A549 (cell line): Measurements from ENCODE around the gene STRADB. TPM values are rescaled to one million over a fixed set of nuclear protein-coding genes. Genes with fewer than 3 reads are reported as not detected.

Experiments used
- ATAC-seq, 2 experiments: fragments of 200-7000 bp in 1 of 2; fragments of >200 bp in 1 of 2; cut with Nextera tagmentation in 1 of 2; cut with Tn5 transposase in 1 of 2; 3 replicates each; pipeline versions ENCODE4 v1.8.0 to v1.9.1; 2018 to 2020; ENCODE audit warnings: mild to moderate bottlenecking in 1 of 2, moderate library complexity in 1 of 2
- CTCF ChIA-PET: fragments of 300-600 bp; sonication (Branson Sonifier 250); formaldehyde crosslinking; extraction: SDS; loops from one replicate; lab custom pipeline; 2021; ENCODE audit warnings: antibody characterized with exemption, inconsistent platforms; lab: Yijun Ruan, JAX
- POLR2A ChIA-PET: fragments of 350-600 bp; formaldehyde crosslinking; extraction: SDS; loops from one replicate; lab custom pipeline; 2021; ENCODE audit warnings: antibody characterized with exemption, inconsistent platforms; lab: Yijun Ruan, JAX
- DNase-seq, 2 experiments: peaks; one replicate each; pipeline versions ENCODE4 v3.0.0 to v3.0.0-alpha.2; 2011 to 2016; ENCODE audit warnings: low read depth in 1 of 2, low spot score in 1 of 2
- FAIRE-seq: peaks from 2 replicates; lab custom pipeline; 2011; peaks lifted over from hg19 to GRCh38; lab: Jason Lieb, UNC
- H3K27ac ChIP-seq, 2 experiments: fragments of >200 bp; sonication (Bioruptor Twin); formaldehyde crosslinking; 3 replicates each; pipeline ENCODE4 v1.5.1; 2016 to 2017
- H3K4me1 ChIP-seq: fragments of >200 bp; sonication (Bioruptor Twin); formaldehyde crosslinking; 3 replicates; pipeline ENCODE4 v1.6.1; 2016
- H3K4me2 ChIP-seq: fragments of >200 bp; sonication (Bioruptor Twin); formaldehyde crosslinking; 3 replicates; pipeline ENCODE4 v1.6.1; 2016
- H3K4me3 ChIP-seq: fragments of >200 bp; sonication (Bioruptor Twin); formaldehyde crosslinking; 3 replicates; pipeline ENCODE4 v1.5.1; 2016
- H3K9me3 ChIP-seq: fragments of >200 bp; sonication (Bioruptor Twin); formaldehyde crosslinking; 3 replicates; pipeline ENCODE4 v1.6.1; 2016
- CEBPB ChIP-seq, 2 experiments: fragments of >200 bp in 1 of 2; sonication (Bioruptor Twin) in 1 of 2; formaldehyde crosslinking in 1 of 2; IDR thresholded peaks; 2 replicates each; pipeline ENCODE4 v1.6.1; 2012 to 2016
- EP300 ChIP-seq, 2 experiments: fragments of >200 bp; sonication (Bioruptor Twin); formaldehyde crosslinking; IDR thresholded peaks; 2 replicates in 1 of 2; 3 replicates in 1 of 2; pipeline ENCODE4 v1.6.1; 2016 to 2017
- FOXS1 ChIP-seq: fragments of 250-450 bp; sonication (Bioruptor Pico); IDR thresholded peaks from 2 replicates; pipeline ENCODE4 v1.5.0; 2020; ENCODE audit warnings: mild to moderate bottlenecking, moderate library complexity
- GATA3 ChIP-seq: IDR thresholded peaks from 2 replicates; pipeline ENCODE4 v1.6.1; 2012; ENCODE audit warnings: borderline replicate concordance
- HOXB13 ChIP-seq: fragments of 250-450 bp; sonication (Bioruptor Pico); IDR thresholded peaks from 2 replicates; pipeline ENCODE4 v1.5.0; 2020; ENCODE audit warnings: low read depth, mild to moderate bottlenecking, moderate library complexity
- HOXB5 ChIP-seq: fragments of 250-450 bp; sonication (Bioruptor Pico); IDR thresholded peaks from 2 replicates; pipeline ENCODE4 v1.5.0; 2020; ENCODE audit warnings: mild to moderate bottlenecking, moderate library complexity
- JUN ChIP-seq, 2 experiments: fragments of >200 bp; sonication (Bioruptor Twin); formaldehyde crosslinking; IDR thresholded peaks; 2 replicates in 1 of 2; 3 replicates in 1 of 2; pipeline ENCODE4 v1.6.1; 2016 to 2017
- JUNB ChIP-seq: fragments of >200 bp; sonication (Bioruptor Twin); formaldehyde crosslinking; IDR thresholded peaks from 2 replicates; pipeline ENCODE4 v1.6.1; 2016
- KDM1A ChIP-seq: fragments of 200-600 bp; sonication (generic); IDR thresholded peaks from 2 replicates; pipeline ENCODE4 v1.6.1; 2016; ENCODE audit warnings: low read depth, mild to moderate bottlenecking
- MYC ChIP-seq: IDR thresholded peaks from 2 replicates; pipeline ENCODE4 v1.6.1; 2012; ENCODE audit warnings: mild to moderate bottlenecking, inconsistent platforms, low read length, improper control_type of control experiment, borderline replicate concordance
- NPAS2 ChIP-seq: fragments of 250-450 bp; sonication (Bioruptor Pico); IDR thresholded peaks from 2 replicates; pipeline ENCODE4 v1.8.0; 2022; ENCODE audit warnings: mild to moderate bottlenecking, moderate library complexity, borderline replicate concordance
- PHF8 ChIP-seq: fragments of 200-600 bp; sonication (generic); IDR thresholded peaks from 2 replicates; pipeline ENCODE4 v1.6.1; 2016; ENCODE audit warnings: low read depth, mild to moderate bottlenecking, antibody characterized with exemption, moderate library complexity, borderline replicate concordance
- RARB ChIP-seq: fragments of 250-450 bp; sonication (Bioruptor Pico); IDR thresholded peaks from 2 replicates; pipeline ENCODE4 v1.8.0; 2021; ENCODE audit warnings: mild to moderate bottlenecking, moderate library complexity
- RCOR1 ChIP-seq: fragments of 150-350 bp; IDR thresholded peaks from 2 replicates; pipeline ENCODE4 v1.6.1; 2014; ENCODE audit warnings: antibody characterized with exemption, low read length, low read depth
- SREBF2 ChIP-seq: fragments of 450-650 bp; IDR thresholded peaks from 2 replicates; pipeline ENCODE4 v1.6.1; 2014; ENCODE audit warnings: mild to moderate bottlenecking, moderate library complexity
- TFCP2L1 ChIP-seq: fragments of 250-450 bp; sonication (Bioruptor Pico); IDR thresholded peaks from 2 replicates; pipeline ENCODE4 v1.5.0; 2021; ENCODE audit warnings: mild to moderate bottlenecking
- TP53 ChIP-seq: fragments of 250-450 bp; sonication (Bioruptor Pico); IDR thresholded peaks from 2 replicates; pipeline ENCODE4 v1.5.0; 2021; ENCODE audit warnings: mild to moderate bottlenecking, moderate library complexity
- ZFP36 ChIP-seq: fragments of 450-650 bp; IDR thresholded peaks from 2 replicates; pipeline ENCODE4 v1.6.1; 2014; ENCODE audit warnings: borderline replicate concordance; ENCODE audit not compliant: partially characterized antibody
- WGBS: methylation state at CpG from one replicate; pipeline ENCODE4 v1.1.6; 2017; ENCODE audit errors: missing lambda C conversion rate; 5-methylcytosine and 5-hydroxymethylcytosine counted together
- polyA plus RNA-seq, 4 experiments: library from polyadenylated mRNA; depleted of rRNA in 3 of 4; stranded (reverse); fragments of >200 nt; fragmentation: RNase III in 1 of 4; extraction: RNeasy Plus Mini Kit Qiagen cat#74134 plus additional on column Dnase treatment in 1 of 4; gene quantifications; 2 replicates in 3 of 4; 3 replicates in 1 of 4; pipeline ENCODE4 v1.2.3, GENCODE V29; 2011 to 2017
- TF ChIP-seq, protein P1 (sequence below): fragments of >200 bp; sonication (Bioruptor Twin); formaldehyde crosslinking; IDR thresholded peaks from 3 replicates; pipeline ENCODE4 v1.5.1; 2016
- TF ChIP-seq, protein P2 (sequence below): fragments of 450-650 bp; IDR thresholded peaks from 2 replicates; pipeline ENCODE4 v1.6.1; 2014; ENCODE audit warnings: antibody characterized with exemption
- TF ChIP-seq, protein P3 (sequence below): fragments of 250-450 bp; sonication (Bioruptor Pico); IDR thresholded peaks from 2 replicates; pipeline ENCODE4 v1.5.0; 2020; ENCODE audit warnings: low read depth, mild to moderate bottlenecking, moderate library complexity

The STRADB gene
- polyA plus RNA-seq, 2 of the 4 experiments (the other 2 are of a cell fraction): 24.0 to 29.0 TPM

DNA sequence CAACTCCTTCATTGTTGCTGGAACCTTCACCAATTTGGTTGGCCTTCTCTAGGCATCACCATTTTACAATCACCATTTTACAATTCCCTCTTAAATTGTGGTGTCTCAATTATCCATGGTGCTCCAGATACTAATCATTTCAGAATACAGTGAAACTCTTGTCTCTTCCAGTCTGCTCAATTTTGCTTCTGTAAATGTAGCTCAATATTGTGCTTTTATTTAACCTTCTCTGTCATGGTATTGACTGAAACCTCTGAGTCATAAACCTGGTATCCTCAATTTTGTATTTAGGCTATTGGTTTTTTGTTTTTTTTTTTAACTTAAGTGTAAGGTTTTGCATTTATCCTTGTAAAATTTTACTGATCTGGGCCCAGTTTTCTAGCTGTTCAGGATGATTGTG, 16.1 kb downstream of the STRADB start:
- H3K27ac ChIP-seq: no peak overlapping the region
- TF ChIP-seq PHF8 (no peak), ZFP36 (no peak), TP53 (CRISPR knock-in tag) (no peak), RARB (CRISPR knock-in tag) (no peak), JUN (IDR thresholded peaks at IDR 0.05) (no peak), TFCP2L1 (CRISPR knock-in tag) (no peak), MYC (no peak), FOXS1 (CRISPR knock-in tag) (no peak), KDM1A (no peak), GATA3 (no peak)
- TF ChIP-seq, protein P1, sequence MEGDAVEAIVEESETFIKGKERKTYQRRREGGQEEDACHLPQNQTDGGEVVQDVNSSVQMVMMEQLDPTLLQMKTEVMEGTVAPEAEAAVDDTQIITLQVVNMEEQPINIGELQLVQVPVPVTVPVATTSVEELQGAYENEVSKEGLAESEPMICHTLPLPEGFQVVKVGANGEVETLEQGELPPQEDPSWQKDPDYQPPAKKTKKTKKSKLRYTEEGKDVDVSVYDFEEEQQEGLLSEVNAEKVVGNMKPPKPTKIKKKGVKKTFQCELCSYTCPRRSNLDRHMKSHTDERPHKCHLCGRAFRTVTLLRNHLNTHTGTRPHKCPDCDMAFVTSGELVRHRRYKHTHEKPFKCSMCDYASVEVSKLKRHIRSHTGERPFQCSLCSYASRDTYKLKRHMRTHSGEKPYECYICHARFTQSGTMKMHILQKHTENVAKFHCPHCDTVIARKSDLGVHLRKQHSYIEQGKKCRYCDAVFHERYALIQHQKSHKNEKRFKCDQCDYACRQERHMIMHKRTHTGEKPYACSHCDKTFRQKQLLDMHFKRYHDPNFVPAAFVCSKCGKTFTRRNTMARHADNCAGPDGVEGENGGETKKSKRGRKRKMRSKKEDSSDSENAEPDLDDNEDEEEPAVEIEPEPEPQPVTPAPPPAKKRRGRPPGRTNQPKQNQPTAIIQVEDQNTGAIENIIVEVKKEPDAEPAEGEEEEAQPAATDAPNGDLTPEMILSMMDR: no peak
- TF ChIP-seq, all 56 proteins: peak for 0
- Histone ChIP-seq H3K9me3 (no peaks in the 10 kb centered on the region), H3K4me1 (0 out of 3 replicates have a peak, but pooled peaks cover 4% of the 10 kb centered on the region), H3K4me3 (no peak overlapping the region), H3K4me2 (no peak overlapping the region)
- ATAC-seq: no peak
- no peak for DNase-seq
- ChIA-PET POLR2A (interaction anchor here (0.6 kb wide), 1 partner anchor 44 kb away, joined by 3 read pairs; no protein-coding TSS in a partner anchor), CTCF (no interaction called here)
- FAIRE-seq: no peak

DNA sequence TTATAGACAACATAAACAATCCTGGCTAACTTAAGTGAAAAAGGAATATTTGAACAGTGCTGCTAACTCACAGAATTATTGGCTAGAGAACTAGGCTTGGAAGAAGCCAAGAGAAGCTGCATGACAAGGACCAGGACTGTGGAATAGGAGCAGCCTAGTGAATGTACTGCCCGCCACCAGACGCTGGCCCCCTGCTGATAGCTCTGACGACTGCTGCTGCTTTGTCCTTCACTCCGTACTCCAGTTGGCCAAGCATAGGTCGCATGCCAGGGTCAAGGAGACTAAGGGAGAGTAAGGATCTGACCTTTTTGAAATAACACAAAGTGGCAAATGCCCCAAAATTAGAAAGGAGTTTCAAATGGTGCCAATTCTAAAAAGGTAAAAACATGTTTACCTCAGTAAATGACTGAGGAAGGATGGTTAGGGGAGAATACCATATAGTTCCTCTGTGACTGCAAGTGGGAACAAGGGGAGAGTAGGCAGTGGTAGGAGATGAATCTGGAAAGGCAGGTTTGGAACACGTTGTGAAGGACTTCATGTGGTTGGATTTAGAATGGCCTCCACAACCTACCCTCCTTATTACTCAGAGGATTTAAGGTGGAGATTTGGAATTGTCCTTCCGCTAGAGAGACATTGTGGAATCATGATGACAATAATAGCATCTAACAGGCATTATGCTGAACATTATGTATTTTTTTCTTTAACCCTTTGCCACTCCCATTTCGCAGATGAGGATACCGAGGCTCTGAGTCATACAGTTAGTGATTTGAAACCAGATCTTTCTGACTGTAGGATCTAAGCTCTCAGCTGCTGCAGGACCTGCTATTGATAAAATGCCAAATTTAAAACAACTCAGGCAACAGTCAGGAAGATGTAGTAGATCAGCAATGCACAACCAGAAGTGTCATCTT, 19.5 kb downstream of the STRADB start:
- CTCF ChIA-PET: no interaction called here
- Histone ChIP-seq H3K4me3 (no peak overlapping the region), H3K4me2 (no peak overlapping the region), H3K4me1 (0 out of 3 replicates have a peak, but pooled peaks cover 4% of the 10 kb centered on the region), H3K9me3 (no peaks in the 10 kb centered on the region), H3K27ac (no peak overlapping the region)
- no peak for ATAC-seq
- TF ChIP-seq, protein P2, sequence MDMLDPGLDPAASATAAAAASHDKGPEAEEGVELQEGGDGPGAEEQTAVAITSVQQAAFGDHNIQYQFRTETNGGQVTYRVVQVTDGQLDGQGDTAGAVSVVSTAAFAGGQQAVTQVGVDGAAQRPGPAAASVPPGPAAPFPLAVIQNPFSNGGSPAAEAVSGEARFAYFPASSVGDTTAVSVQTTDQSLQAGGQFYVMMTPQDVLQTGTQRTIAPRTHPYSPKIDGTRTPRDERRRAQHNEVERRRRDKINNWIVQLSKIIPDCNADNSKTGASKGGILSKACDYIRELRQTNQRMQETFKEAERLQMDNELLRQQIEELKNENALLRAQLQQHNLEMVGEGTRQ: no peak
- TF ChIP-seq TP53 (CRISPR knock-in tag) (no peak), KDM1A (no peak), SREBF2 (no peak), EP300 (IDR thresholded peaks at IDR 0.05) (no peak), TFCP2L1 (CRISPR knock-in tag) (no peak), NPAS2 (CRISPR knock-in tag) (no peak), HOXB5 (CRISPR knock-in tag) (no peak), RCOR1 (no peak), CEBPB (IDR thresholded peaks at IDR 0.05) (no peak), JUNB (no peak), HOXB13 (CRISPR knock-in tag) (no peak), ZFP36 (no peak)
- TF ChIP-seq, protein P3, sequence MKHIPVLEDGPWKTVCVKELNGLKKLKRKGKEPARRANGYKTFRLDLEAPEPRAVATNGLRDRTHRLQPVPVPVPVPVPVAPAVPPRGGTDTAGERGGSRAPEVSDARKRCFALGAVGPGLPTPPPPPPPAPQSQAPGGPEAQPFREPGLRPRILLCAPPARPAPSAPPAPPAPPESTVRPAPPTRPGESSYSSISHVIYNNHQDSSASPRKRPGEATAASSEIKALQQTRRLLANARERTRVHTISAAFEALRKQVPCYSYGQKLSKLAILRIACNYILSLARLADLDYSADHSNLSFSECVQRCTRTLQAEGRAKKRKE (CRISPR knock-in tag): no peak
- TF ChIP-seq, protein P1: no peak
- FAIRE-seq: no peak
- no peak for DNase-seq
- 83% methylated on average over 9 of the region's 9 CpGs for WGBS
- POLR2A ChIA-PET: no interaction called here
